Skeletal muscle cell (primary cell): Measurements from ENCODE around the gene PCDHB12.

Source experiments
- DNase-seq: peaks from one replicate; pipeline ENCODE4 v3.0.0-alpha.2; 2010; ENCODE audit warnings: low read depth
- H3K4me3 ChIP-seq: 2 replicates; pipeline ENCODE4 v1.5.1; 2011; ENCODE audit warnings: low read depth, mild to moderate bottlenecking, control low read depth, low read length, moderate library complexity

Gene PCDHB12

DNA sequence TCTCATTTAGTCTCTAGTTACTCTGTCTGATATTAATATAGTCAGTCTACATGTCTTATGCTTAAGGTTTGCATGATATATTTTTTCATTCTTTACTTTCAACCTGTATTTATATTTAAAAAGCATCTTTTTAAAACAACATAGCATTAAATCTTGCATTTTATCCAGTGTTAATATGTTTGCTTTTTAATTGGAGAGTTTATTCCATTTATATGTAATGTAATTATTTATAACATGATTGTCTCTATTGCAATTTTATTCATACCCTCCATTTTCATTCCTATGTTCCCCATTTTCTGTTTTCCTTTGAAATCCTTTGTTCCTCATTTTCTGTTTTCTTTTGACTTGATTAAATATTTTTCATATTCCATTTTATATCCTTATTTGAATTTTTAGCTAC lies 49.9 kb downstream of the PCDHB12 start:
- no peak for DNase-seq
- H3K4me3 ChIP-seq, result no peak overlapping the region

DNA sequence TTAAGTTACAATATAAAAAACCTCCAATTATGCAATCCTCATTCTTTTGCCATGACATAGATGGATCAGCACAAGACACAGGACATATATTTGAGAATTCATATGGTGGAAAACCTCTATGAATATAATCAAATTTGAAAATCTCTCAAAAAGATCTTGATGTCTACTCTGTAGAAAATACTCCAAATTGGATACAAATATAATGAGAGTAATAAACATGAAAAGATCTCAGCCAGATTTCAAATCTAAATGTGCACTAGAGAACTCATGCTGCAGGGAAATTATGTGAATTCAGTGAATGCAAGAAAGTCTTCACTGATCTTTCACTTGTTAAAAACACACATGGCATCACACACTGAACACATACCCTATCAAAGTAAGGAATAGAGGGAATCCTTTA lies 50.4 kb downstream of the PCDHB12 start:
- no peak for DNase-seq

DNA sequence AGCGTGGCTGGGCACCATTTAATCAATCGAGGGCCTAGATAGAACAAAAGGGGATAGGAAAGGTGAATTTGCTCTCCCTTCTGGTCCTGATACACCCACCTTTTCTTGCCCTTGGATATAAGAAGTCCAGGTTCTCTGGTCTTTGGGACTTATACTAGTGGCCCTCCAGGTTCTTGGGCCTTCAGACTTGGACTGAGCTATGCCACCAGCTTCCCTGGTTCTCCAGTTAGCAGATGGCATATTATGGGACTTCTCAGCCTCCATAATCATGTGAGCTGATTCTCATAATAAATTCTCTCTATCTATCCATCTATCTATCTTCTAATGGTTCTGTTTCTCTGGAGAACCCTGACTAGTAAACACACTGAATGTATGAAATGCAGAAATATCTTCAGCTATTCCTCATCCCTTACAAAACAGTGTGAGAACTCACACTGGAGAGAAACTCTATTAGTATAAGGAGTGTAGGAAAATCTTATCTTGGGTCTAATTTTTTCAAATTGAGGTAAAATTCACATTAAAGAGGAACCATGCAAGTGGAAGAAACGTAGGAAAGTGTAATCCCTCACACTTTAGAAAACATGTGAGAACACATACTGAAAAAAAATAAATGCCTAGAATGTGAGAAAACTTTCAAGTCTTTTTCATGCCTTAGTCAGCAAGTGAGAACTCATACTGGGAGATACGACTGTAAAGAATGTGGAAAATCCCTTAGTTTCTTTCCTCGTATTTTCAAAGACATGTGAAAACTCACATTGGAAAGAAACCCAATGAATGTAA lies 52.1 kb downstream of the PCDHB12 start:
- no peak for DNase-seq
- no peak overlapping the region for H3K4me3 ChIP-seq

More for the DNA sequence above, 50.4 kb downstream of the PCDHB12 start:
- no peak overlapping the region for H3K4me3 ChIP-seq

DNA sequence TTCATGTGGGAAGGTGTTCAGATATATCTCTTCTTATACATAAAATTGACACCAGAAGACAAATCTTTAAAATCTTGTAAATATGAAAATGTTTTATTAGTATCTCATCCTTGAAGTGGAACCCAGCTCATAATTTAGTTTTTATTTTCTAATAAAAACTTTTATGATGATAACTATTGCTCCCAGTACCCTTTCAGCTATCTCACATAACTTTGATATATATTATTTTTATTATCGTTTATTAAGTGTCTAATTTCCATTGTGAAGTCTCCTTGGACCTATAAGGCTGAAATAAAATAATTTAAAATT lies 52.7 kb downstream of the PCDHB12 start:
- no peak overlapping the region for H3K4me3 ChIP-seq
- no peak for DNase-seq
